HFF-Myc (cell line): ENCODE data around the gene NFKB1.
A peak's percentile ranks its signal among the peaks of the same experiment; 100 is the strongest.

ENCODE experiments used
- DNase-seq: peaks from one replicate; pipeline ENCODE4 v3.0.0-alpha.2; 2011; ENCODE audit warnings: low read depth; ENCODE audit errors: extremely low read depth
- H3K4me3 ChIP-seq: replicated peaks from 2 replicates; pipeline ENCODE4 v1.5.1; 2011; ENCODE audit warnings: low read depth, mild to moderate bottlenecking, control low read depth, low read length
- TF ChIP-seq, protein P1 (sequence below): IDR thresholded peaks from 2 replicates; pipeline ENCODE4 v1.5.1; 2012; ENCODE audit warnings: mild to moderate bottlenecking, low read depth, low read length, control low read depth; ENCODE audit errors: missing control alignments

Gene NFKB1

DNA sequence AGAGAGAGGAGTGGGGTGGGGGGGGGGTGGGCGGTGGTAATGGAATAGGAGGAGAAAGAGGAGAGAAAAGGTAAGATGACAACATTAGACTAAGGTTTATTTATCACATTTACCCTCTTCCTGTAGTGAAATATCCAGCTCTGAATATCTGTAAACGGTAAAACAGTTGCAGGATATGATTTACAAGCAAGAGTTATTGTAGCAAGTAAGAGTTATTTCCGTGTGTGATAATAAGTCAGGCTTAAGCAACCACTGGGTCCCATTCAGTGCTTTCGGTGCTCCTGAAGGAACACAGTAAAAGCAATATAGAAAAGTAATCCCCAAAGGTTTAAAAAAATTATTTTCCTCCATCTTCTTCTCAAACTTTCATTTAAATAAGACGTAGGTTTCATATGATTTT lies 156.0 kb downstream of the NFKB1 start:
- TF ChIP-seq, protein P1, sequence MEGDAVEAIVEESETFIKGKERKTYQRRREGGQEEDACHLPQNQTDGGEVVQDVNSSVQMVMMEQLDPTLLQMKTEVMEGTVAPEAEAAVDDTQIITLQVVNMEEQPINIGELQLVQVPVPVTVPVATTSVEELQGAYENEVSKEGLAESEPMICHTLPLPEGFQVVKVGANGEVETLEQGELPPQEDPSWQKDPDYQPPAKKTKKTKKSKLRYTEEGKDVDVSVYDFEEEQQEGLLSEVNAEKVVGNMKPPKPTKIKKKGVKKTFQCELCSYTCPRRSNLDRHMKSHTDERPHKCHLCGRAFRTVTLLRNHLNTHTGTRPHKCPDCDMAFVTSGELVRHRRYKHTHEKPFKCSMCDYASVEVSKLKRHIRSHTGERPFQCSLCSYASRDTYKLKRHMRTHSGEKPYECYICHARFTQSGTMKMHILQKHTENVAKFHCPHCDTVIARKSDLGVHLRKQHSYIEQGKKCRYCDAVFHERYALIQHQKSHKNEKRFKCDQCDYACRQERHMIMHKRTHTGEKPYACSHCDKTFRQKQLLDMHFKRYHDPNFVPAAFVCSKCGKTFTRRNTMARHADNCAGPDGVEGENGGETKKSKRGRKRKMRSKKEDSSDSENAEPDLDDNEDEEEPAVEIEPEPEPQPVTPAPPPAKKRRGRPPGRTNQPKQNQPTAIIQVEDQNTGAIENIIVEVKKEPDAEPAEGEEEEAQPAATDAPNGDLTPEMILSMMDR, result no peak
- no peak for DNase-seq

DNA sequence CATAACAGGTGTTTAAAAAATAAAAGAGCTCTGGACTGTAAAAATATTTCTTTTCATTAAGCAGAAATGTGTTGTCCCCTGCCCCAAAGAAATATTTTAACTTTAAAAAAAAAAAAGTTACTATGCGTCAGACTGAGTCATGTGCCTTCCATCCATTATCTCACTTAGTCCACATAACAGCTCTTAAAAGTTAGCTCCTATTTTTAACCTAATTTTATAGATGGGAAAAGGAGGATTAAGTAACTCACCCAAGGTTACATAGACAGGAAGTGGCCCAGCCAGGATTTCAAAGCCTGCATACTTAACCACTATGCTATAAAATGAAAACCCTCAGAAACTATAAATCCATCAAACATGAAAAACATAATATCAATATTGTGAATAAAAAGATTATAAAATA lies 161.9 kb downstream of the NFKB1 start:
- H3K4me3 ChIP-seq, result no peak overlapping the region
- TF ChIP-seq, protein P1, result no peak
- peak; percentile 56 for DNase-seq

More for the DNA sequence above, 156.0 kb downstream of the NFKB1 start:
- no peak overlapping the region for H3K4me3 ChIP-seq

DNA sequence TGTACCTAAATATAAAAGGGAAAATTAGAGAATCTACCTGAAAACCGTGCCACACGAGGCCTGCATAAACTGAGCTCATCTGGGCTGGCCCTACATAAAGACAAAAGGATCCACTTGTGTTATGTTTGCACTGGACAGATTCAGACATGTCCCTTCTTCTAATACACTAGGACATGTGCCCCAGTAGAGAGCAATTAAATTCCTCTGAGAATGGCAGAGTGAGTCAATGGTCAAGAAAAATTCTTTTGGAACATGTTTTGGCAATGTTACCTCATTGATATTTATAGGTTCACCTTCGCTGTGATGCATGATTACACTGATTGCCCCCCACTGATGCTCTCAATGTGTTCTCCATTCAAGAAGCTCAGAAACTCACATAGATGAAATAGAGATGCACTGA lies 164.4 kb downstream of the NFKB1 start:
- TF ChIP-seq, protein P1, result no peak
- peak; percentile 16 for DNase-seq
- H3K4me3 ChIP-seq, result no peak overlapping the region
